ENCODE measurements around the gene GPBP1L1. TPM values are rescaled to one million over a fixed set of nuclear protein-coding genes. Genes with fewer than 3 reads are reported as not detected.

The GPBP1L1 gene
- total and polyA plus RNA-seq, 2 of the 13 experiments (the other 11 are each of a cell fraction or from before 2014, with no cell fraction given), result 45.9 to 86.1 TPM

DNA sequence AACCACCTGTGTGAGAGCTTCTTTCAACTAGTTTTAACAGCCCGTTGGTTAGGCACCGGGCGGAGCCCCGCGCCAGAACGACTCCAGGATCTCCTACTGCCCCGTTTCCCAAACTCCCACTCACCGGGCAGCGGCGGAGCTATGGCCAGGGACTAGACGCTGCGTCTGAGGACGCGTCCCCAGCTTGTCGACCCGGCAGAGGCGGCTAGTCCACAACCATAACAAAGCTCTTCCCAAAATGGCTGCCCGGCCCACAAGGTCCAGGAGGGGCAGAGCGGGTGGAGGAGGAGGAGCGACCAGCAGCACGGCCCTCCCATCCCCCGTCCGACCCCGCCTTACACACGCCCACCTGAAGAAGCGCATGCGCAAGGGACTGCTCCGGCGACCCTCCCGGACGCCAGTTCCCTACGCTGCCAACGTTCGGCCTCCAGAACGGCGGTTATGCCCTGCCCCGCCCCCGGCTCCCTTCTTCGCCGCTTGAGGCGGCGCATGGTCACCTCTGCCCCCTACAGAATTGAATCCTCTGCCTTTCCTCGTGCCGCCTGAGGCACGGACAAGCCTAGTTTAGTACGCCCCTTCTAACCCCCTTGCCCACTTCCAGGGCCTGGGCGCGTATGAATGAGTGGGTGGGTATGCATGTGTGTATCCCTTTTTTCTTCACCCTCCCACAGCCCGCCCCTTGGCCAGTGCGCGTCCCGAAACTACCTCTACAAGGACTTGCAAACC, at the start of gene GPBP1L1 (continued):
- TF ChIP-seq, protein P1, sequence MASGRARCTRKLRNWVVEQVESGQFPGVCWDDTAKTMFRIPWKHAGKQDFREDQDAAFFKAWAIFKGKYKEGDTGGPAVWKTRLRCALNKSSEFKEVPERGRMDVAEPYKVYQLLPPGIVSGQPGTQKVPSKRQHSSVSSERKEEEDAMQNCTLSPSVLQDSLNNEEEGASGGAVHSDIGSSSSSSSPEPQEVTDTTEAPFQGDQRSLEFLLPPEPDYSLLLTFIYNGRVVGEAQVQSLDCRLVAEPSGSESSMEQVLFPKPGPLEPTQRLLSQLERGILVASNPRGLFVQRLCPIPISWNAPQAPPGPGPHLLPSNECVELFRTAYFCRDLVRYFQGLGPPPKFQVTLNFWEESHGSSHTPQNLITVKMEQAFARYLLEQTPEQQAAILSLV (CRISPR knock-in tag; IDR thresholded peaks at IDR 0.05; ENCODE audit: borderline replicate concordance), result no peak
- TF ChIP-seq TEAD3 (CRISPR knock-in tag; optimal IDR thresholded peaks at IDR 0.05; ENCODE audit: borderline replicate concordance) (no peak), NBN (conservative IDR thresholded peaks at IDR 0.05) (no peak), NR3C1 (CRISPR knock-in tag; IDR thresholded peaks at IDR 0.05) (no peak), SOX13 (IDR thresholded peaks at IDR 0.05) (no peak), SOX13 (CRISPR knock-in tag; conservative IDR thresholded peaks at IDR 0.05 in 1 of 2, IDR thresholded peaks at IDR 0.05 in 1 of 2) (peak in 1 of 2 experiments; percentile 29; a peak in 1 of 4 replicates), TCF7L2 (IDR thresholded peaks at IDR 0.05; ENCODE audit: low read depth, low read length) (no peak), KDM5A (IDR thresholded peaks at IDR 0.05; ENCODE audit: borderline replicate concordance, low read length) (no peak), WIZ (CRISPR knock-in tag; IDR thresholded peaks at IDR 0.05) (no peak), SP140L (CRISPR knock-in tag; IDR thresholded peaks at IDR 0.05; ENCODE audit: borderline replicate concordance) (no peak), ZNF746 (CRISPR knock-in tag; IDR thresholded peaks at IDR 0.05) (peak; percentile 5; the same call in 1 of the 2 replicates), ZNF205 (CRISPR knock-in tag; IDR thresholded peaks at IDR 0.05) (no peak), ZNF678 (CRISPR knock-in tag; IDR thresholded peaks at IDR 0.05) (0 out of 2 replicates have a peak, but pooled peaks have one; percentile 17), SMARCC2 (IDR thresholded peaks at IDR 0.05) (no peak), ZNF230 (CRISPR knock-in tag; IDR thresholded peaks at IDR 0.05) (no peak; the same call in 1 of the 2 replicates), ZNF33B (CRISPR knock-in tag; IDR thresholded peaks at IDR 0.05) (peak; percentile 1; the same call in 1 of the 2 replicates), ZNF598 (CRISPR knock-in tag; IDR thresholded peaks at IDR 0.05; ENCODE audit: borderline replicate concordance) (peak; percentile 22; the same call in 1 of the 2 replicates)
- TF ChIP-seq, protein P2, sequence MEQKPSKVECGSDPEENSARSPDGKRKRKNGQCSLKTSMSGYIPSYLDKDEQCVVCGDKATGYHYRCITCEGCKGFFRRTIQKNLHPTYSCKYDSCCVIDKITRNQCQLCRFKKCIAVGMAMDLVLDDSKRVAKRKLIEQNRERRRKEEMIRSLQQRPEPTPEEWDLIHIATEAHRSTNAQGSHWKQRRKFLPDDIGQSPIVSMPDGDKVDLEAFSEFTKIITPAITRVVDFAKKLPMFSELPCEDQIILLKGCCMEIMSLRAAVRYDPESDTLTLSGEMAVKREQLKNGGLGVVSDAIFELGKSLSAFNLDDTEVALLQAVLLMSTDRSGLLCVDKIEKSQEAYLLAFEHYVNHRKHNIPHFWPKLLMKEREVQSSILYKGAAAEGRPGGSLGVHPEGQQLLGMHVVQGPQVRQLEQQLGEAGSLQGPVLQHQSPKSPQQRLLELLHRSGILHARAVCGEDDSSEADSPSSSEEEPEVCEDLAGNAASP (CRISPR knock-in tag; IDR thresholded peaks at IDR 0.05; ENCODE audit: borderline replicate concordance), result no peak
- TF ChIP-seq, protein P3, sequence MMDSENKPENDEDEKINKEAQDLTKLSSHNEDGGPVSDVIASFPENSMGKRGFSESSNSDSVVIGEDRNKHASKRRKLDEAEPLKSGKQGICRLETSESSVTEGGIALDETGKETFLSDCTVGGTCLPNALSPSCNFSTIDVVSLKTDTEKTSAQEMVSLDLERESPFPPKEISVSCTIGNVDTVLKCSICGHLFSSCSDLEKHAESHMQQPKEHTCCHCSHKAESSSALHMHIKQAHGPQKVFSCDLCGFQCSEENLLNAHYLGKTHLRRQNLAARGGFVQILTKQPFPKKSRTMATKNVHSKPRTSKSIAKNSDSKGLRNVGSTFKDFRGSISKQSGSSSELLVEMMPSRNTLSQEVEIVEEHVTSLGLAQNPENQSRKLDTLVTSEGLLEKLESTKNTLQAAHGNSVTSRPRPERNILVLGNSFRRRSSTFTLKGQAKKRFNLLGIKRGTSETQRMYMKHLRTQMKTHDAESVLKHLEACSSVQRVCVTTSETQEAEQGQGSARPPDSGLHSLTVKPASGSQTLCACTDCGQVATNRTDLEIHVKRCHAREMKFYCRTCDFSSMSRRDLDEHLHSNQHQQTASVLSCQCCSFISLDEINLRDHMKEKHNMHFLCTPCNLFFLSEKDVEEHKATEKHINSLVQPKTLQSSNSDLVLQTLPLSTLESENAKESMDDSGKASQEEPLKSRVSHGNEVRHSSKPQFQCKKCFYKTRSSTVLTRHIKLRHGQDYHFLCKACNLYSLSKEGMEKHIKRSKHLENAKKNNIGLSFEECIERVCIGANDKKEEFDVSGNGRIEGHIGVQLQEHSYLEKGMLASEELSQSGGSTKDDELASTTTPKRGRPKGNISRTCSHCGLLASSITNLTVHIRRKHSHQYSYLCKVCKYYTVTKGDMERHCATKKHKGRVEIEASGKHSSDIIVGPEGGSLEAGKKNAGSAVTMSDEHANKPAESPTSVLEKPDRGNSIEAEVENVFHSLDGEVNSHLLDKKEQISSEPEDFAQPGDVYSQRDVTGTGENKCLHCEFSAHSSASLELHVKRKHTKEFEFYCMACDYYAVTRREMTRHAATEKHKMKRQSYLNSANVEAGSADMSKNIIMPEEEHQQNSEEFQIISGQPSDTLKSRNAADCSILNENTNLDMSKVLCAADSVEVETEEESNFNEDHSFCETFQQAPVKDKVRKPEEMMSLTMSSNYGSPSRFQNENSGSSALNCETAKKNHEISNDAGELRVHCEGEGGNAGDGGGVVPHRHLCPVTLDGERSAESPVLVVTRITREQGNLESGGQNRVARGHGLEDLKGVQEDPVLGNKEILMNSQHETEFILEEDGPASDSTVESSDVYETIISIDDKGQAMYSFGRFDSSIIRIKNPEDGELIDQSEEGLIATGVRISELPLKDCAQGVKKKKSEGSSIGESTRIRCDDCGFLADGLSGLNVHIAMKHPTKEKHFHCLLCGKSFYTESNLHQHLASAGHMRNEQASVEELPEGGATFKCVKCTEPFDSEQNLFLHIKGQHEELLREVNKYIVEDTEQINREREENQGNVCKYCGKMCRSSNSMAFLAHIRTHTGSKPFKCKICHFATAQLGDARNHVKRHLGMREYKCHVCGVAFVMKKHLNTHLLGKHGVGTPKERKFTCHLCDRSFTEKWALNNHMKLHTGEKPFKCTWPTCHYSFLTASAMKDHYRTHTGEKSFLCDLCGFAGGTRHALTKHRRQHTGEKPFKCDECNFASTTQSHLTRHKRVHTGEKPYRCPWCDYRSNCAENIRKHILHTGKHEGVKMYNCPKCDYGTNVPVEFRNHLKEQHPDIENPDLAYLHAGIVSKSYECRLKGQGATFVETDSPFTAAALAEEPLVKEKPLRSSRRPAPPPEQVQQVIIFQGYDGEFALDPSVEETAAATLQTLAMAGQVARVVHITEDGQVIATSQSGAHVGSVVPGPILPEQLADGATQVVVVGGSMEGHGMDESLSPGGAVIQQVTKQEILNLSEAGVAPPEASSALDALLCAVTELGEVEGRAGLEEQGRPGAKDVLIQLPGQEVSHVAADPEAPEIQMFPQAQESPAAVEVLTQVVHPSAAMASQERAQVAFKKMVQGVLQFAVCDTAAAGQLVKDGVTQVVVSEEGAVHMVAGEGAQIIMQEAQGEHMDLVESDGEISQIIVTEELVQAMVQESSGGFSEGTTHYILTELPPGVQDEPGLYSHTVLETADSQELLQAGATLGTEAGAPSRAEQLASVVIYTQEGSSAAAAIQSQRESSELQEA (CRISPR knock-in tag; IDR thresholded peaks at IDR 0.05; ENCODE audit: not compliant biosample characterization), result peak; percentile 44
